Cardiac muscle cell (in vitro differentiated cells and primary cell): ENCODE results near the gene SULT4A1. TPM values are rescaled to one million over a fixed set of nuclear protein-coding genes. Genes with fewer than 3 reads are reported as not detected.

Experiments
- DNase-seq, 2 donors: peaks; one replicate each; pipeline versions ENCODE4 v3.0.0 to v3.0.0-alpha.2; 2010 to 2017; ENCODE audit warnings: low read depth in 1 of 2, low spot score in 1 of 2
- H3K27ac ChIP-seq: fragments of 200-600 bp; sonication (generic); 2 replicates; pipeline ENCODE4 v1.5.1; 2016
- H3K27me3 ChIP-seq: fragments of 200-600 bp; sonication (generic); 2 replicates; pipeline ENCODE4 v1.6.0; 2016; ENCODE audit warnings: control low read depth
- H3K36me3 ChIP-seq: fragments of 200-600 bp; sonication (generic); 2 replicates; pipeline ENCODE4 v1.5.1; 2016; ENCODE audit warnings: control low read depth
- H3K4me1 ChIP-seq: fragments of 200-600 bp; sonication (generic); 2 replicates; pipeline ENCODE4 v1.8.1; 2017; ENCODE audit warnings: low read depth, mild to moderate bottlenecking, mixed run types
- H3K4me3 ChIP-seq: fragments of 200-600 bp; sonication (generic); 2 replicates; pipeline ENCODE4 v1.5.1; 2016; ENCODE audit warnings: mild to moderate bottlenecking
- H3K9me3 ChIP-seq: fragments of 200-600 bp; sonication (generic); 2 replicates; pipeline ENCODE4 v1.5.1; 2017; ENCODE audit warnings: low read depth, mild to moderate bottlenecking, control low read depth
- CTCF ChIP-seq: IDR thresholded peaks from 2 replicates; pipeline ENCODE4 v1.5.1; 2012; ENCODE audit warnings: low read depth, mild to moderate bottlenecking, low read length
- polyA plus RNA-seq: library from polyadenylated mRNA; unstranded; fragments of >200 nt; fragmentation: Nextera tagmentation; extraction: Ambion mirVana; gene quantifications from 2 replicates; pipeline ENCODE4 v1.2.1, GENCODE V29; 2016
- total RNA-seq: library from RNA; depleted of rRNA; stranded (reverse); fragments of >200 nt; gene quantifications from 2 replicates; pipeline ENCODE4 v1.2.3, GENCODE V29; 2016

The SULT4A1 gene
- total and polyA plus RNA-seq, 2 experiments from 2014 or later, result 1.3 to 3.2 TPM

DNA sequence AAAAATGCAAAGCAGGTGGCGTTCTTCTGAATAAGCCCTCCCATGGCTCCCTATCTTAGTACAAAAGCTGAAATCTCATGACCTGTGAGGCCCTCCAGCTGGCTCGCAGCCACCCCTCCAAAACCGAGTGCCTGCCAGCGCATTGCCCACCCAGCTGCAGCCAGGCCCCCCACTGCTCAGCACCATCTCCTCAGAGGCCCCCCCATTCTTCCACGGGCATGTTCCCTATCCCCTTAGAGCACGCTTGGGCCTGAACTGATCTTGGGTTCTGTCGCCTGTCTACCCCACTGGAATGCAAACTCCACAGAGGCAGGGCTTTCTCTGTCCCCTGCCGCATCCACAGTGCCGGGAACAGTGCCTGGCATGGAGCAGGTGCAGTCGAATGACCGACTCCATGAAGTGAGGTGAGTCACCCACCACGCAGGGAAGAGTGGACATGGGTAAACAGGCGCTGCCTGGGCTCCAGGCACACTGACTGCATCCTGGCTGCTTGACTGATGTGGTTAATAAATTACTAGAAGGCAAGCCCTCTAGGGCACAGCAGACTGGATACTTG, 38.9 kb downstream of the SULT4A1 start:
- Histone ChIP-seq H3K9me3 (no peaks in the 10 kb centered on the region), H3K4me1 (peaks cover 4% of the 10 kb centered on the region), H3K4me3 (no peak overlapping the region), H3K36me3 (no peaks in the 10 kb centered on the region), H3K27me3 (no peaks in the 10 kb centered on the region), H3K27ac (no peak overlapping the region)
- TF ChIP-seq CTCF, result no peak
- no peak for DNase-seq

GRCh38 chr22:43821606-43822425, 40.5 kb downstream of the SULT4A1 start:
- Histone ChIP-seq H3K9me3 (no peaks in the 10 kb centered on the region), H3K36me3 (no peaks in the 10 kb centered on the region), H3K27ac (no peak overlapping the region), H3K27me3 (no peaks in the 10 kb centered on the region), H3K4me1 (no peaks in the 10 kb centered on the region), H3K4me3 (no peak overlapping the region)
- TF ChIP-seq CTCF, result no peak
- no peak for DNase-seq

- Histone ChIP-seq H3K27me3 (no peaks in the 10 kb centered on the region), H3K4me3 (no peak overlapping the region), H3K9me3 (no peaks in the 10 kb centered on the region), H3K27ac (no peak overlapping the region), H3K4me1 (no peaks in the 10 kb centered on the region), H3K36me3 (no peaks in the 10 kb centered on the region)
- no peak for DNase-seq
- TF ChIP-seq CTCF, result no peak
Measured at GRCh38 chr22:43820651-43821305, 41.5 kb downstream of the SULT4A1 start.

- H3K9me3 ChIP-seq, result no peaks in the 10 kb centered on the region
- no peaks in the 10 kb centered on the region for H3K4me1 ChIP-seq
- no peak overlapping the region for H3K4me3 ChIP-seq
- no peak overlapping the region for H3K27ac ChIP-seq
- no peaks in the 10 kb centered on the region for H3K36me3 ChIP-seq
- no peak for DNase-seq
- no peaks in the 10 kb centered on the region for H3K27me3 ChIP-seq
- TF ChIP-seq CTCF, result no peak
Measured at GRCh38 chr22:43819931-43820640, 42.2 kb downstream of the SULT4A1 start.

DNA sequence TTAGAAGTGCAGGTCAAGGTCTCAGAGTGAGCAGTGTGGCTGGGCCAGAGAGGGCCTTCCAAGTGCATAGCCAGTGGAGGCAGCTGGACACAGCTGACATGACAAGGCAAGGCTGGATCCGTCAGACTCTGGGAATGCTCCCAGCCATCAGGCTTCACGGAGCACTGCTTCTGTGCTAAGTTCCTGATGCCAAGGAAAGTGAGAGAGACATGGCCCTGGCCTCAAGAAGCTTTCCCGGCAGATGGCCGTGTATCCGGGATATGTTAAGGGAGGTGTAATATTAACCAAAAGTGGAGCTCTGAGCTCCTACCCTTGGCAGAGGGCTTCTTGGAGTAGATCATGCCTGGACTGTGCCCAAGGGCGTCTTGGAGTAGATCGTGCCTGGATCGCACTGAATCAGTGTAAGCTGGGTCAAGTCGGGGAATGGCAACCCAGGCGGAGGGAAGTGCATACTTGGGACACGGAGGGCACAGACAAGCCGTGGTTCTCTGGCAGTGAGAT, 42.8 kb downstream of the SULT4A1 start:
- no peak for TF ChIP-seq CTCF
- DNase-seq, result no peak
- Histone ChIP-seq H3K9me3 (no peaks in the 10 kb centered on the region), H3K4me1 (no peaks in the 10 kb centered on the region), H3K27me3 (no peaks in the 10 kb centered on the region), H3K36me3 (no peaks in the 10 kb centered on the region), H3K4me3 (no peak overlapping the region), H3K27ac (no peak overlapping the region)
